ENCODE measurements around the gene BRSK1.

BRSK1 gene

DNA sequence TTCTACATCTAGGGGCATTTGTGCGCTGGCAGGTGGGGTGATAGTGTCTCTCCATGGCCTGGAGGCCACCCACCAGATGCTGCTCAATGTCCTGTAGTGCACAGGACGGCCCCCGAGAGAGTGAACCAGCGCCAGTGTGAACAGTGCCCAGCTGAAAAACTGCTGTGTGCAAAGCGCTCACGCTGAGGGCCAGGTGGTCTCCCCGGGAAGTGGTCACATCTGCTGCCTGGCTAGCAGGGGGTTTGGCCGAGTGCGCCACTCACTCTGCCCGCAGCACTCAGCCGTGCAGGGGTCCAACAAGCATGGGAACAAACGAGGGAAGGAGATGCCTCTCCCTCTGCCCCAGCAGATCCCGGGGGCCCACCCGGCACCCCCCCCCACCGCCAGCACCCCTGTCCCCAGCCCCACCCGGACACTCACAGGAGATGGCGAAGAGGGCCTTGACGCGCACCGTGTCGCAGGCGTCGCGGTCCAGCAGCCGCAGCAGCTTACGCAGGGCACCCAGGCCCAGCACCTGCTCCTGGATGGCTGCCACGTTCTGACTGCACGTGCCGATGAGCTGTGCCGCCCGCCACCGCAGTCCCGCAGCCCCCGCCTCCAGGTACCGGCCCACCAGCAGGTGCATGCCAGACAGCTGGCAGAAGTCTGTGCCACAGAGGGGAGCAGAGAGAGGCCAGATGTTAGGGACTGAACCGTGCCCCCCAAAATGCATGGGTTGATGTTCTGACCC is 9.7 kb upstream of the BRSK1 start:
- DNase-seq (ENCODE audit: low read depth) = no peak

DNA sequence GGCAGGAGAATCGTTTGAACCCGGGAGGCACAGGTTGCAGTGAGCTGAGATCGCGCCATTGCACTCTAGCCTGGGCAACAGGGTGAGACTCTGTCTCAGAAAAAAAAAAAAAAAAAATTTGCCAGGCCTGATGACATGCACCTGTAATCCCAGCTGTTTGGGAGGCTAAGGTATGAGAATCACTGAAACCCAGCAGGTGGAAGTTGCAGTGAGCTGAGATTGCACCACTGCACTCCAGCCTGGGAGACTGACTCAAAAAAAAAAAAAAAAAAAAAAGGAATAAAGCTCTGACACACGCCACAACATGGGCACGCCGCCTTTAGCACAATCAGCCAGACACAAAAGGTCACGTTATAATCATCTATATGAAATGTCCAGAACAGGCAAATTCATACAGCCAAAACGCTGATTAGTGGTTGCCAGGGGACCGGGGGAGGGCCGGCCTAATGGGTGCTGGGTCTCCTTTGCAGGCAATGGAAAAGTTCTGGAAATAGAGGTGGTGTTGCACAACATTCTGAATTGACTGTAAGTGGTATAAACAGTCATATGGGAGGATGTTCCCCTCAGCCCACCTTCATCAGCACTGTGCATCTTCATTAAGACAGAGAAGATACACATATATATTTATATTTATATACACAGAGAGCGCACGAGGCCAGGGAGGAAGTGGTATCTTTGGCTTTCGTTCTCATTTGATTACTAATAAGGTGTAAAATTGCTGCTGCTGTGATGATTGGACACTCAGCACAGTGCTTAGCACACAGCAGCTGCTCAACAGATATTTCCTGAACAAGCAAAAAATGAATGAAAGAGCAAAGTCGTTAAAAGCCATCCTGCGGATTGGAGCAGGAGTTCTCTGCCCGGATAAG is 7.7 kb upstream of the BRSK1 start:
- no peak for DNase-seq (ENCODE audit: low read depth)

DNA sequence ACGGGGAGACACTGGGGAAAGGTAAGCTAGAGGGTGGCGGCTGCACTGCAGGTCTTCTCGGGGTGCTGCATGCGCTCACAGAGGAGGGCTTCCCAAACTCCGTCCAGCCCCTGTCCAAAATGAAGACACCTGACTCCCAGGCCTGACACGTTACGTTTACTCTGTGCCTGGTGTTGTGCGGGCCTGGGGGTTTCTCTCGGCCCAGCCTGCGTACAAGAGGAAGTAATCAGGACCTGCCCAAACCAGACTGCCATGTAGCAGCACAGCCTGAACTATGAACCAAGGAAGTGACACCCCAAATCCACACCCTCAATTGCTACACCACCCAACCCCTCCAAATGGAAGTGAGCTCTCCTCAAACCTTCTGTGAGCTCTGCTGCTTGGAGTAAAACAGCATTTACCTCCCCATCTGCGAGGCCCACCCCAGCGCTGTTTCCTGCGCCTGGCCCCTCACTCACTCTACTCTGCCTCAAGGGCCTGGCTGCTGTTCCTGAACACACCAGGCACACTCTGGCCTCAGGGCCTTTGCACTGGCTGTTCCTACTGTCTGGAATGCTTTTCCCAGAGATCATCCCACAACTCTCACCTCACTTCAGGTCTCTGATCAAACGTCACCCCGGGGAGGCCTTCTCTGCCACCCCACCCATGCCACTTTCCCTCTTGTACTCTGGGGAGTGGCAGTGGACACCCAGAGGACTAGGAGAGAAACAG is 6.9 kb upstream of the BRSK1 start:
- no peak for DNase-seq (ENCODE audit: low read depth)

DNA sequence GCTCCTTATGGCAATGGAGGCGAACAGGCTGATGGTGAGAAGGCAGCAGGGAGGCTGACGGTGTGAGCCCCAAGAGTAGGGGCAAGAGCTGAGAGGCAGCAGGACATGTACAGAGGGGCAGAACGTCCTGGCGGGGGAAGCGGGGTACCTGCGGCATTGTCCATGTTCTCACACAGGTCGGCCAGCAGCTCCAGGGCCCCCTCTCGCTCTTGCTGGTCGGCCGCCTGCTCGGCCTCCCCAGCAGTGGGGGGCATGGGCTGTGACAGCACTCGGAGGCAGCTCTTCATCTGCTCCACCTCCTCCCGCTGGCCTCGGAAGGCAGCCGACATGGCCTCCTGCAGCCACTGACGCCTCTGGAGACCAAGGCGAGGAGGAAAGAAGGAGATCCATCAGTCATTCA is 6.3 kb upstream of the BRSK1 start:
- no peak for DNase-seq (ENCODE audit: low read depth)

DNA sequence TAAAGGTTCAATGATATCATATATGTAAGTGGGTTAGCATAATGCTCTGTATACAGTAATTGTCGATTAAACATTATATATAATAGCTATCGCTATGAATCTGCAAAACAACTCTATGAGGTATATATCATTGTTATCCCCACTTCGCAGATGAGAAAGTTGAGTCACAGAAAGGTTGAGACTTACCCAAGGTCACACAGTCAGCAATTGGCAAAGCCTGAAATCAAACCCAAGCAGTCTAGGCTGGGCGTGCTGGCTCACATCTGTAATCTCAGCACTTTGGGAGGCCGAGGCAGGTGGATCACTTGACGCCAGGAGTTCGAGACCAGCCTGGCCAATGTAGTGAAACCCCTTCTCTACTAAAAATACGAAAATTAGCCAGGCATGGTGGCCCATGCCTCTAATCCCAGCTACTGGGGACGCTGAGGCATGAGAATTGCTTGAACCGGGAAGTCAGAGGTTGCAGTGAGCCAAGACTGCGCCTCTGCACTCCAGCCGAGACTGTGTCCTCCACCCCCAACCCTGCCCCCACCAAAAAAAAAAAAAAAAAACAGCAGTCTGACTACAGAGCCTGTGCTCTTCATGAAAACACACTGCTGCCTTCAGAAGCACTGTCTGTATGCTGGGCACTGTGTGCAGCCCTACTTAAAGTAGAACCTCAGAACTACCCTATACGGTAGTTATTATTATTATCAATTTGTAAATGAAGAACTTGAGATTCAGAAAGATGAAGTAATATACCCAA is 5.2 kb upstream of the BRSK1 start:
- DNase-seq (ENCODE audit: low read depth) = no peak

DNA sequence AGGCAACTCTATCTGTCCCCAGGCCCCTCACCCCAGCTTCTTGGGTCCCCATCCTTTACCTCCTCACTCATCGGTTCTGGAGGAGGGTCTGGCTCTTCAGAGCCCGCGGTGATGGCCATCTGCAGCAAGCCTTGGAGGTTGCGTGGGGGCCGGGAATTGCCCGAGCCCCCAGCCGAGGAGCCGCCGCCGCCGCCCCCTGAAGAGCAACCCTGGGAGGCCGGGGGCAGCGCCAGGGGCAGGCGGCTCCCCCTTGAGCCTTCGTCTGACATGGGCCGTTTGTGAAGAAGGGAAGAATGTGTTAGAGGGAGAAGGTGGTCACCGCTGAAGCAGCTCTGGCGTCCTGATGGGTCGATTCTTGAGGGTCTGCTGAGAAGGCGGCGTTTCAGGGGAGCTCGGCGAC is 4.5 kb upstream of the BRSK1 start:
- DNase-seq (ENCODE audit: low read depth) = no peak

DNA sequence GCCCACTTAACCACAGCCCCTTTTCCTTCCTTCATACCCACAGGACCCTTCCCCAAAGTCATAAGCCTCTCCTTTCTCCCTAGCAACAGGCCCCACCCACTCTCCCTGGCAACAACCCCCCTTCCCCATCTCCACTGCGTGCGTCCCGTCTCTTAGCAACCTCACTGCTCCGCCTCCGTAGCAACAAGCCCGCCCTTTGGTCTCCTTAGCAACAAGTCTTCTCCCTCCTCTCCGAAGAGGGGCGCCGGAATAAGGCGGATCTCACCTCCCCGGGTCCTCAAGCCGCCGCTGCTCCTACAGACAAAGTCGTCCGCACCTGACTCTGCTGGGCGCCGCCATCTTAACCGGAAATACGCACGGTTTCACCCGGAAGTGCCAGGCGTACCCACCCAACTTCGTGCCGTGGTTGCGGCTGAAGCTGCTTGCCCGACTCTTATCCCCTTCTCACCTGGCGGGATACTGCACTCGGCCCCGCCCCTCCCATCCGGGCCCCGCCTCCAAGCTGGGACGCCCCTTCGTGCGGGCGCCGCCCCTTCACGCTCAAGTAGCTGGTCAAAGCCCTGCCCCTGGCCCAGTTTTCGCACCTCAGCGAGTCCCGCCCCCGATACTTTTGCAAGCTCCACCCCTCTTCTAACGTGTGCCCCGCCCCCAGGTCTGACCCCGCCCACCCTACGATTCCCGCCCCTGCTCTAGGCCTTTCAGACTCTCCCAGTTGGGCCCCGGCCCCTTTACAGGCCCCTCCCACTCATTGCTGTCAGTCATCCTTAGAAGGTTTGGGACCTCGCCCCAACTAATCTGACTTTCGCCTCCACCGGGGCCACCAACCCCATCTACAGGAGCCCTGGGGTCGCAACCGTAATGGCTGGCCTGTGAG is 3.8 kb upstream of the BRSK1 start, which contains the start of gene HSPBP1:
TSS of gene HSPBP1 (minus strand) at position 341 of the 874 bp plus-strand sequence. CDS start 502 bp downstream, outside the sequence.
- DNase-seq (ENCODE audit: low read depth) = peak; percentile 84

DNA sequence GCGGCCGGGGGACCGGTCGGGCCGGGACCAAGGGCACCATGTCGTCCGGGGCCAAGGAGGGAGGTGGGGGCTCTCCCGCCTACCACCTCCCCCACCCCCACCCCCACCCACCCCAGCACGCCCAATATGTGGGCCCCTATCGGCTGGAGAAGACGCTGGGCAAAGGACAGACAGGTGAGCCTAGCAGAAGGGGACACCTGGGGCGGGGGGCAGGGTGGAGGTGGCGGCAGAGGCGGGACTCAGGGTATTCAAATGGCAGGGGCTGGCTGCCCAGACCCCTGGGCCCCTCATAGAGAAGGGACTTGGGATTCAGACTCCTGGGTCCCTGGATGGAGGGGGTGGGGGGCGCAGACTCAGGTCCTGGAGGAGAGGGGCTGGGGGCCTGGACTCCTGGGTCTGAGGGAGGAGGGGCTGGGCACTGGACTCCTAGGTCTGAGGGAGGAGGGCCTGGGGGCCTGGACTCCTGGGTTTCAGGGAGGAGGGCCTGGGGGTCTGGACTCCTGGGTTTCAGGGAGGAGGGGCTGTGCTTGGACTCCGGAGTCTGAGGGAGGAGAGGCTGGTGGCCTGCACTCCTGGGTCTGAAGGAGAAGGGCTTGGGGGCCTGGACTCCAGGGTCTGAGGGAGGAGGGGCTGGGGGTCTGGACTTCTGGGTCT is 735 bp downstream of the BRSK1 start:
- no peak for DNase-seq (ENCODE audit: low read depth)

DNA sequence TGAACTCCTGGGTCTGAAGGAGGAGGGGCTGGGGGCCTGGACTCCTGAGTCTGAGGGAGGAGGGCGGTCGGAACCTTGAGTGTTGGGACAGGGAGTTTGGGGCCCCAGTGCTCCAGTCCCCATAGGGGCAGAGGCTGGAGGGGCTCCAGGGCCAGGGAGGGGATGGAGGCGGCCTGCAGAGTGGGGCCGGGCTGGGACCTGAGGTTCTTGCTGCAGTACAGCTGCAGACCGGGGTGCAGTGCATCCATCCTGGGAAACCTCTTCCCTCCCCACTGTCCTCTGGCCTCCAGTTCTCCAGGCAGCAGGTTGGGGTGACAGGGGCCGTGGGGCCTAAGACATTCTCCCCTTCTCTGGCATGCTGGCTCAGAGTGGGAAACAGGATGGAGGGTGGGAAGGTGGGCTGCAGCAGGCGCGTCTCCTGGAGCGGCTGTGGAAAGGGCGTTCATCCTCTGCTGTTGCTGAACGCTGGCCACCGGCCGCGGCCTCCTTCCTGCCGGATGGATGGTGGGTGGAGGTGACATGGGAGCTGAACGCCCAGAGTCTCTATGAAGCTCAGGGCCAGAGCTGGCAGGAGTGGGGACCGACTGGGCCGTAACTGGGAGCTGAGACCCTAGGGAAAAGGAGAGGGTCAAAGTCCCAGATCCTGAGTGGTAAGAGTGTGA is 1.6 kb downstream of the BRSK1 start:
- DNase-seq (ENCODE audit: low read depth) = no peak

DNA sequence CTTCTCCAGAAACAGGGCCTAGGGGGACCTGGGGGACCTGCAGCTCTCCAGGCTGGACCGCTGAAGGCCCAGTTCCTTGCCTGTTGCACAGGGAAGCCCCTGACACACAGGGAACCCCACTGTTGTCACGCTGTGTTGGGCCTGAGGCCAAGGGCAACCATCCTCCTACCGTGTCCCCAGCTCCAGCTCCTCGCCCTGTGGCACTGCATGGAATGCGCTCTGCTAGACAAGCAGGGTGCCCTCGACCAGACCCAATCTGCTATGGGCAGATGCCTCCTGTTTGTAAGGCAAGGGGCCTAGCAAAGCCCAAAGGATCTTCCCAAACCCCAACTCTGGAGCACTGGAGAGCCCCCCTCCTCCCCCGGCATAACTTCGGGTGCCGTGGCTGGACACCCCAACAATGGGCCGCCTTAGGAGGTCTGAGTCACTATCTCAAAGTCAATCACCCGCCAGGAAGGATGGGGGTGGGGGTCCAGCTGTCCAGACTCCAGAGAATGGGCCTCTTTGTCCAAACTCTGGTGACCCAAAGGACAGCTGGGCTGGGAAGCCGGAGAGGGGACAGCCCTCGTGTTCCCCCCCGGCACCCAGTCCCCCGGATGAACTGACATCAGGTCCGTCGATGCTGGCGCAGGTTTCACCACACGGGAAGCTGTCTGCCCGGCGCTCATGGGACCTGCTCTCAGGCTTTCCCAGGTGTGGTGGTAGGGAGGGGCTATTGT is 3.7 kb downstream of the BRSK1 start:
- DNase-seq (ENCODE audit: low read depth) = no peak

DNA sequence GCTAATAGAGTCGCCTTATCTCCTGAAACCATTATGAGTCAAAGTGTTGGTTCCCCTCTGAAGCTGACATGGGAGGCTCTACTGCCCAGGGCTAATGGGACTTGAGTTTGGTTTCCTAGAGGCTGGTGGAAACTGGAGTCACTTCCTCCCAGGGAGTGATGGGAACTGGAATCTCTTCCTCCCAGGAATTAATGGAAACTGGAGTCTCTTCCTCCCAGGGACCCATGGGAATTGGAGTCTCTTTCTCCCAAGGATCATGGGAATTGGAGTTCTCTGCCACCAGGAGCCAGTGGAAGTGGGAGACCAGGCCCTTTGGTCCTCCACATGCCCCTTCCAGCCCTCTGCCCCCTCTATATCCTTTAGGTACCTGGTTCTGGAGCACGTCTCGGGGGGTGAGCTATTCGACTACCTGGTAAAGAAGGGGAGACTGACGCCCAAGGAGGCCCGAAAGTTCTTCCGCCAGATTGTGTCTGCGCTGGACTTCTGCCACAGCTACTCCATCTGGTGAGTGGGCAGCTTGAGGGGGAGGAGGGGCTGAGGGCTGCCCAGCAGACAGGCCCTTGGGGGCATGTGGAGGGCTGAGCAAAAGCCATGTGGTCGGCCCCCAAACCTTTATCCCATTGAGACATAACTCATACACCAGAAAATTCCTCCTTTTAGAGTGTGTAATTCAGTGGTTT is 5.5 kb downstream of the BRSK1 start:
- no peak for DNase-seq (ENCODE audit: low read depth)

DNA sequence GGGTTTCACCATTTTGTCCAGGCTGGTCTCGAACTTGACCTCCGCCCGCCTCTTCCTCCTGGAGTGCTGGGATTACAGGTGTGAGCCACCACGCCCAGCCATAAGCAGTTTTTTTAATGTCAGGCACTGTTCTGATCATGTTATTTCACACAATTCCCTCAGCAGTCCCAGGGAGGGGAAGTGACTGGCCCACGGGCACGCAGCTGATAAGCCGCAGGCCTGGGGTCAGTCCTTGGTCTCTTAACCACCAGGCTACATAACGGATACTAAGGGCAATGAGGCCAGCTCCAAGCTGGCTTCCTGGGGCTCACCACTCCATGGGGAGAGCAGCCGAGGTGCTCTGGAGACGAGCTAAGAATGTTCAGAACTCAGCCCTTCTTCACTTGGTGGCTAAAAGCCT is 13.5 kb downstream of the BRSK1 start:
- DNase-seq (ENCODE audit: low read depth) = no peak

DNA sequence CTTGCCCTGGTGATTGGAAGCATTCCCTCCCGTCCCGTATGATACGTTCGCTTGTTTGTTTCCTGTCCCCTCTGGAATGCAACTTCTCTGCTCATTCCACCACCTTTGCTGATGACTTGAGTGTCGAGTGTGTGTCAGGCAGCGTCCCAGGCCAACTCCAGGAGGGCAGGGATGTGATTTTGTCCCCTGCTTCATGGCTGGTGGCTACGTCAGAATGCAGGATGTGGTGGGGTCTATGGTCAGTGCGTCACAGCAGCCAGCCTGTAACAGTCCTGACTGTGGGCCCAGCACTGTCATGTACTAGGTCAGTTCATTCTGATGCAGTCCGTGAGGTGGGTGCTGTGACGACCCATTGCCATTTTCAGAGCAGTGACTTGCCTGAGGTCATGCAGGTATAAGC is 16.2 kb downstream of the BRSK1 start:
- DNase-seq (ENCODE audit: low read depth) = no peak

DNA sequence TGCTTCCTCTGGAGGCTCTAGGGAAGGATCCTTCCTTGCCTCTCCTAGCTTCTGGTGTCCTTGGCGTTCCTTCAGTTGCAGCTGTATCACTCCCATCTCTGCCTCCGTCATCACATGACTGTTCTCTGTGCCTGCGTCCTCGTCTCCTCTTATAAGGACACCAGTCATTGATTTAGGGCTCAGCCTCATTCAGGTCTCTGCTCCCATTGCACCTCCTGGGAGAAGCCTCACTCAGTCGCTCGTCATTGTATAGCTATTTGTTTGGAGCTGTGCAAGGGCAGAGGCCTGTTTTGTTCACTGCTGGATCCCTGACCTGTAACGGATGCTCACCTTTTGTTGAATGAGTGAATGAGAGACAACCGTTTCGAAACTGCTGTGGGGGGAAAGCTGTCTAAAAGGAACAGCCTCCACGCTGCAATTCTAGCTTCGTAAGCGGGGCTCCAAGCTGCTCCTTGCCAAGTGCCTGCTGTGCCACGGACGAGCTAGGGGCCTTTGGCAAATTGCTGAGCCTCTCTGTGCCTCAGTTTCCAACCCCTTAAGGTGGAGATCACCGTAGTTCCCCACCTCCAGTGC is 17.2 kb downstream of the BRSK1 start:
- no peak for DNase-seq (ENCODE audit: low read depth)

DNA sequence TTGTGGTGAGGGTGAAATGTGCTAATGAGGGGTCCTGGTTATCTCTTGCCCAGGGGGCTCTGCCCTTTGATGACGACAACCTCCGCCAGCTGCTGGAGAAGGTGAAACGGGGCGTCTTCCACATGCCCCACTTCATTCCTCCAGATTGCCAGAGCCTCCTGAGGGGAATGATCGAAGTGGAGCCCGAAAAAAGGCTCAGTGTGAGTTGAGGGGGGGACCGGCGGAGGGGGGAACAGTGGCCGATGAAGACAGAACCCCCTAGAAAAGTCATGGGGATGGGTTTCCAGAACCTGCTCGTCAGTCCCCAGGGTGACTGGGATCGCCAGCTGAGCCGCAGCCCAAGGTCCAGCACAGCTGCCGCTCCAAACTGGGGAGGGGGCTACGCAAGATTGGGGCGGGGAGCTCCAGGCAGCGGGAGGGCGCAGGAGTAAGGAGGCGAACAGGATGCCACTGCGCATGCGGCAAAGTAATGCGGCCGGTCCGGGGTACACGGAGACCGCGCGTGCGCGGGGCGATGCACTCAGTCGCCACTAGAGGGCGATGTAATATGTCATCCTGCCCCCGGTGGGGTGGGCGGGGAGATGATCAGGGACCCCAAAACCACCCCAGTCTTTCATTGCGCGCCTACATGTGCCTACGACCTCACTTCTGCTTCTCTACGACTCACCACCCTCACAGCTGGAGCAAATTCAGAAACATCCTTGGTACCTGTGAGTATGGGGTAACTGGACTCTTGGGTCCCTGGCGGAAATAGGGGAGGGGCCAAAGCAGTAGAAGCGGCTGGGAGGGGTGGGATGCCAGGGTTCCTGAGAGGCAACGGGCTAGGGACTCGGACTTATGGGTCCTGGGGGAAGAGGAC is 17.9 kb downstream of the BRSK1 start:
- DNase-seq (ENCODE audit: low read depth) = peak; percentile 95

DNA sequence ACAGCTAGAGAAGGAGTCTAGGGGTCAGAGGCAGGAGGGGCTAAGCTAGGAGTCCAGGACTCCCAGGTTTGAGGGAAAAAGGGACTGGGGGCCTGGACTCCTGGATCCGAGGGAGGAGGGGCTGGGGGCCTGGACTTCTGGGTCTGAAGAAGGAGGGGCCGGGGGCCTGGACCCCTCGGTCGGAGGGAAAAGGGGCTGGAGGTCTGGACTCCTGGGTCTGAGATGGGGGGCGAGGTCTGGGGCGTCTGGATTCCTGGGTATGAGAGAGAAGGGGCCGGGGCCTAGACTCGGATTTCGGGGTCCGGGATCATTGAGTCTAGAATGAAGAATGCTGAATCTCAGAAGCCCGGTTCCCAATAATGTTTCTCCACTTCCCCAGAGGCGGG is 18.5 kb downstream of the BRSK1 start:
- no peak for DNase-seq (ENCODE audit: low read depth)

DNA sequence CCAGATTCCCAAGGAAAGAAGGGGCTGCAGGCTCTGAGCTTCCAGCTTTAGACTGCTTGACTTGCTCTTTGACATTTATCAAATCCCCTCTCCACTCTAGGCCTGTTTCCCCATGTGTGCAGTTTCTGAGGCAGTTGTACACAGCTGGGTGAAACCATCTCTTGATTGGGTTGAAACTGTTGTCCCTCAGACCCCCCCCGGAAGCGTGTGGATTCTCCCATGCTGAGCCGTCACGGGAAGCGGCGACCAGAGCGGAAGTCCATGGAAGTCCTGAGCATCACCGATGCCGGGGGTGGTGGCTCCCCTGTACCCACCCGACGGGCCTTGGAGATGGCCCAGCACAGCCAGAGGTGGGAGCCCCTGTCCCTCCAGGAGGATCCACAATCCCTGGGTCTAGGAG is 19.7 kb downstream of the BRSK1 start:
- DNase-seq (ENCODE audit: low read depth) = no peak
